Upper lobe of left lung (tissue), 6 donors: Measurements from ENCODE around the gene GDI1. TPM values are rescaled to one million over a fixed set of nuclear protein-coding genes. Genes with fewer than 3 reads are reported as not detected.
A peak's percentile ranks its signal among the peaks of the same experiment; 100 is the strongest.

Experiments used
- ATAC-seq, 2 donors: fragments of 200-7000 bp; cut with Tn5 transposase; one replicate each; pipeline ENCODE4 v1.9.1; 2022; ENCODE audit warnings: mild to moderate bottlenecking in 2 of 2, moderate library complexity in 2 of 2; ENCODE audit not compliant: low FRiP score in 2 of 2
- DNase-seq, 2 donors: peaks; one replicate each; pipeline ENCODE4 v3.0.0-alpha.2; 2019 to 2020
- H3K27ac ChIP-seq, 4 donors: fragments of 200-600 bp; sonication (generic); one replicate each; pipeline ENCODE4 v1.5.1; 2016 to 2019
- H3K27me3 ChIP-seq, 4 donors: fragments of 200-600 bp; sonication (generic); one replicate each; pipeline ENCODE4 v1.5.1; 2017 to 2019
- H3K36me3 ChIP-seq, 4 donors: fragments of 200-600 bp; sonication (generic); one replicate each; pipeline ENCODE4 v1.5.1; 2016 to 2019
- H3K4me1 ChIP-seq, 4 donors: fragments of 200-600 bp; sonication (generic); one replicate each; pipeline ENCODE4 v1.5.1; 2018 to 2019
- H3K4me3 ChIP-seq, 4 donors: fragments of 200-600 bp; sonication (generic); one replicate each; pipeline ENCODE4 v1.5.1; 2017 to 2019; ENCODE audit warnings: mild to moderate bottlenecking in 2 of 4, moderate library complexity in 1 of 4
- H3K9me3 ChIP-seq, 4 donors: fragments of 200-600 bp; sonication (generic); one replicate each; pipeline ENCODE4 v1.5.1; 2018 to 2019
- CTCF ChIP-seq, 6 experiments: fragments of 450-650 bp in 4 of 6; fragments of 200-600 bp in 2 of 6; sonication (generic) in 2 of 6; IDR thresholded peaks; one replicate each; pipeline ENCODE4 v1.5.1; 2016 to 2019; ENCODE audit warnings: antibody characterized with exemption in 6 of 6
- EP300 ChIP-seq, 4 donors: sonication (generic); formaldehyde crosslinking; IDR thresholded peaks; one replicate each; pipeline ENCODE4 v1.5.1; 2017; ENCODE audit warnings: antibody characterized with exemption in 4 of 4, control low read depth in 2 of 4
- POLR2A ChIP-seq, 4 donors: fragments of 450-650 bp; IDR thresholded peaks; one replicate each; pipeline ENCODE4 v1.5.1; 2016 to 2017; ENCODE audit warnings: antibody characterized with exemption in 4 of 4, mild to moderate bottlenecking in 2 of 4
- POLR2AphosphoS5 ChIP-seq, 2 donors: sonication (generic); formaldehyde crosslinking; IDR thresholded peaks; one replicate each; pipeline ENCODE4 v1.5.1; 2017; ENCODE audit warnings: antibody characterized with exemption in 2 of 2
- WGBS, 2 donors: methylation state at CpG; one replicate each; pipeline ENCODE4 v1.1.5; 2017 to 2018; 5-methylcytosine and 5-hydroxymethylcytosine counted together
- total RNA-seq, 6 donors: library from RNA; depleted of rRNA in 4 of 6; stranded (reverse); fragments of >200 nt in 4 of 6; gene quantifications; one replicate each; pipeline versions ENCODE4 v1.1.0 to v1.2.1, GENCODE V29; 2016 to 2021
- donor health status: DM: no; HTN: no; CAD: no; lungs with moderate emphysema.
- donor health status: DM: no; HTN: yes; CAD: no; lungs with severe emphysema.

Gene GDI1
- total RNA-seq, 6 donors from 2014 or later: 81.2 to 237 (median 96.0) TPM

DNA sequence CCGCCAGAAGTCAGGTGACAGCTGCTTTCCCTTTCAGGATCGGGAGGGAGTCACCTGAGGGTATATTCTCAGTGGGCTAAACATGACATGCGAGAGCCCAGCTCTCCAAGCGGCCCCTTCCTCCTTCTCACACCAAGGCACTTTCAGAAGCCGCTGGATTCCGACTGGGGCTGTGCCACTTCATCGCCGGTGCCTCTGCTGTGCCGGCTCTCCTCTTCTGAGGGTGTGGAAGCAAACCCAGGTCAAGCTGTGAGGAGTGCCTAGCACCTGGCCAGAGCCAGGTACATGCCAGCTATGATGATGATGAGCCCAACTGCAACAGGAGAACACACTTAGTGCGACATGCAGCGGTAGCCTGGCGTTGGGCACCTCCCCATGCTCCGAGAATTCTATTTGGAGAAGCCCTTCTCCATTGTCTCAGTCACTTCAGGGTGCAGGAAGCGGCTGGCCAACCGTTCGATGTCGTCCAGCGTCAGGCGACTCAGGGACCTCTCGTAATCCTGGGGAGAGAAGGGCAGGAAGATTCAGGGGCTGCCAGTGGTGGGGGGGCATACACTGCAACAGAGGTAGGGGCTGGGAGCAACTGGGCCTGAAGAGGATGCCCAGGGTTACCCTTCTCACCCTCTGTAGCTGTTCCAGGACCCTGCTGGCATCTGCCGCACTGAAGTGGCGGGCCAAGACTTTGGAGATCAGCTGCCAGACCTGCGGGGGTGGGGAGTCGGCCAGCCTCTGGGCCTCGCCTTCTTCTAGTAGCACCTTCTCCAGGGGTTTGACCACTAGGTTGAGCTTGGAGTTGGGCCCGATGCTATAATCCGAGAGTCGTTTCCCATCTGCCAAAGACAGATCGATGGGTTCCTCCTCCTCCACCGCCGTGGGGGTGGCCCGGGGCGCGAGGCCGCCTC lies 48.4 kb downstream of the GDI1 start:
- WGBS, 2 donors: 52 to 74% methylated on average over 5 to 25 of the region's 35 CpGs
- Histone ChIP-seq H3K27me3 (no peaks in the 10 kb centered on the region), H3K9me3 (no peaks in the 10 kb centered on the region), H3K4me1 (peaks cover 5 to 42% (median 17%) of the 10 kb centered on the region in 4 donors), H3K36me3 (peaks cover 0 to 17% (median 2%) of the 10 kb centered on the region in 4 donors), H3K27ac (peak overlapping the region; percentile 69 to 91 (median 83)), H3K4me3 (peak overlapping the region; percentile 44 to 81 (median 76))
- DNase-seq (no peak), ATAC-seq (no peak)
- TF ChIP-seq CTCF (IDR thresholded peaks at IDR 0.05) (no peak), EP300 (IDR thresholded peaks at IDR 0.05) (no peak), POLR2A (IDR thresholded peaks at IDR 0.05) (no peak), POLR2AphosphoS5 (IDR thresholded peaks at IDR 0.05) (no peak)

DNA sequence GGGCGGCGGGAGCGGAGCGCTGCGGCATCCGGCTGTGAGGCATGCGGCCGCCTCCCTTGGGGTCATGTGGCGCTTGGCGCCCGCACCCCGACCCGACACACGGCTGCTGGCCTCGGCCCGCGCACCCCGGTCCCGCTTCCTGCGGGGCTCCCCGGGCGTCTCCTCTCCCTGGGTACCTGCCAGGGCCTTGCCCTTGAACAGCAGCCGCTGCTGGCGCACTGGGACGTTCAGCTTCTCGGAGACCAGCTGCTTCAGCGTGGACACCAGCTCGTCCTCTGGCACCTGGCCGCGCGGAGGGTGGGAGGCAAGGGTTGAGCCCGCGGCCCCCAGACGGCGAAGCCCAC lies 49.1 kb downstream of the GDI1 start:
- peak overlapping the region; percentile 69 to 91 (median 83) for H3K27ac ChIP-seq
- ATAC-seq: no peak

GRCh38 chrX:154486396-154487207 lies 49.6 kb downstream of the GDI1 start, which contains the start of gene UBL4A:
Gene UBL4A (minus strand): TSS chrX:154486615. CDS start chrX:154486584, 31 bp downstream.
- Histone ChIP-seq H3K27me3 (no peaks in the 10 kb centered on the region), H3K36me3 (peaks cover 0 to 17% (median 2%) of the 10 kb centered on the region in 4 donors), H3K4me1 (peaks cover 5 to 48% (median 17%) of the 10 kb centered on the region in 4 donors), H3K27ac (peak within 1 kb of the TSS; percentile 69 to 91 (median 84)), H3K9me3 (no peaks in the 10 kb centered on the region), H3K4me3 (peak within 1 kb of the TSS; percentile 44 to 81 (median 76))
- WGBS, 2 donors: 57% methylated on average over 38 of the region's 95 CpGs; no CpG with 5 or more reads in 1 of the 2 donors
- DNase-seq (peak; percentile 53 to 94), ATAC-seq (peak; percentile 2 to 73)
- TF ChIP-seq EP300 (IDR thresholded peaks at IDR 0.05) (no peak), CTCF (IDR thresholded peaks at IDR 0.05) (peak in 1 of 6 experiments; percentile 7), POLR2AphosphoS5 (IDR thresholded peaks at IDR 0.05) (peak in 1 of 2 donors; percentile 23), POLR2A (IDR thresholded peaks at IDR 0.05) (peak in 2 of 4 donors; percentile 27 to 60)

More for the DNA sequence above, 49.1 kb downstream of the GDI1 start:
- no peaks in the 10 kb centered on the region for H3K9me3 ChIP-seq
- H3K36me3 ChIP-seq: peaks cover 0 to 17% (median 2%) of the 10 kb centered on the region in 4 donors
- H3K4me1 ChIP-seq: peaks cover 5 to 42% (median 17%) of the 10 kb centered on the region in 4 donors
- TF ChIP-seq POLR2AphosphoS5 (IDR thresholded peaks at IDR 0.05) (no peak), EP300 (IDR thresholded peaks at IDR 0.05) (no peak), CTCF (IDR thresholded peaks at IDR 0.05) (no peak), POLR2A (IDR thresholded peaks at IDR 0.05) (no peak)
- DNase-seq: peak in 1 of 2 donors; percentile 86
- no peaks in the 10 kb centered on the region for H3K27me3 ChIP-seq
- WGBS, 2 donors: 59% methylated on average over 25 of the region's 35 CpGs; no CpG with 5 or more reads in 1 of the 2 donors
- peak overlapping the region; percentile 44 to 81 (median 76) for H3K4me3 ChIP-seq

- WGBS, 2 donors: 90 to 93% methylated on average over 15 to 28 of the region's 28 CpGs
- peak overlapping the region in 1 of 4 donors; percentile 76 for H3K4me3 ChIP-seq
- TF ChIP-seq EP300 (IDR thresholded peaks at IDR 0.05) (no peak), POLR2AphosphoS5 (IDR thresholded peaks at IDR 0.05) (no peak), POLR2A (IDR thresholded peaks at IDR 0.05) (no peak), CTCF (IDR thresholded peaks at IDR 0.05) (no peak)
- ATAC-seq (no peak), DNase-seq (no peak)
- no peaks in the 10 kb centered on the region for H3K27me3 ChIP-seq
- H3K27ac ChIP-seq: peak overlapping the region in 1 of 4 donors; percentile 91
- H3K9me3 ChIP-seq: no peaks in the 10 kb centered on the region
- peaks cover 0 to 17% (median 2%) of the 10 kb centered on the region in 4 donors for H3K36me3 ChIP-seq
- peaks cover 5 to 50% (median 17%) of the 10 kb centered on the region in 4 donors for H3K4me1 ChIP-seq
Observed at GRCh38 chrX:154487518-154488290, 50.8 kb downstream of the GDI1 start.
